Measurements from ENCODE around the gene TTLL3. TPM values are rescaled to one million over a fixed set of nuclear protein-coding genes. Genes with fewer than 3 reads are reported as not detected.
A peak's percentile ranks its signal among the peaks of the same experiment; 100 is the strongest.

Gene TTLL3
- total and polyA plus RNA-seq, 2 of the 13 experiments (the other 11 are each of a cell fraction or from before 2014, with no cell fraction given): 9.5 to 51.2 TPM

- TF ChIP-seq HIC2 (CRISPR knock-in tag; IDR thresholded peaks at IDR 0.05; ENCODE audit: low read depth) (no peak), KAT7 (CRISPR knock-in tag; IDR thresholded peaks at IDR 0.05; ENCODE audit: borderline replicate concordance) (no peak), SNAPC2 (CRISPR knock-in tag; IDR thresholded peaks at IDR 0.05) (0 out of 2 replicates have a peak, but pooled peaks have one; percentile 28), ZNF225 (CRISPR knock-in tag; IDR thresholded peaks at IDR 0.05) (no peak), KLF16 (CRISPR knock-in tag; IDR thresholded peaks at IDR 0.05) (no peak), NBN (conservative IDR thresholded peaks at IDR 0.05) (no peak), ATAD3A (CRISPR knock-in tag; IDR thresholded peaks at IDR 0.05) (no peak), NONO (IDR thresholded peaks at IDR 0.05) (no peak), NONO (CRISPR knock-in tag; conservative IDR thresholded peaks at IDR 0.05) (no peak), KLF13 (CRISPR knock-in tag; IDR thresholded peaks at IDR 0.05) (no peak), HMGA1 (CRISPR knock-in tag; conservative IDR thresholded peaks at IDR 0.05) (no peak), DR1 (CRISPR knock-in tag; IDR thresholded peaks at IDR 0.05) (peak; percentile 46; the same call in 1 of the 2 replicates), FOXJ3 (CRISPR knock-in tag; IDR thresholded peaks at IDR 0.05; ENCODE audit: borderline replicate concordance) (no peak), ZNF451 (CRISPR knock-in tag; IDR thresholded peaks at IDR 0.05) (no peak), NFIC (IDR thresholded peaks at IDR 0.05; ENCODE audit: low read length) (no peak; the same call in 1 of the 2 replicates), ZSCAN25 (CRISPR knock-in tag; IDR thresholded peaks at IDR 0.05) (no peak), ZNF614 (CRISPR knock-in tag; IDR thresholded peaks at IDR 0.05; ENCODE audit: borderline replicate concordance) (no peak), PCBP1 (IDR thresholded peaks at IDR 0.05; ENCODE audit: borderline replicate concordance, low read depth, low read length) (no peak), TCF7L2 (IDR thresholded peaks at IDR 0.05; ENCODE audit: low read depth, low read length) (no peak), AHR (CRISPR knock-in tag; IDR thresholded peaks at IDR 0.05) (no peak), TAF1 (CRISPR knock-in tag; IDR thresholded peaks at IDR 0.05) (peak; percentile 41; the same call in 1 of the 2 replicates), THAP8 (CRISPR knock-in tag; IDR thresholded peaks at IDR 0.05; ENCODE audit: borderline replicate concordance) (no peak)
- TF ChIP-seq, protein P1, sequence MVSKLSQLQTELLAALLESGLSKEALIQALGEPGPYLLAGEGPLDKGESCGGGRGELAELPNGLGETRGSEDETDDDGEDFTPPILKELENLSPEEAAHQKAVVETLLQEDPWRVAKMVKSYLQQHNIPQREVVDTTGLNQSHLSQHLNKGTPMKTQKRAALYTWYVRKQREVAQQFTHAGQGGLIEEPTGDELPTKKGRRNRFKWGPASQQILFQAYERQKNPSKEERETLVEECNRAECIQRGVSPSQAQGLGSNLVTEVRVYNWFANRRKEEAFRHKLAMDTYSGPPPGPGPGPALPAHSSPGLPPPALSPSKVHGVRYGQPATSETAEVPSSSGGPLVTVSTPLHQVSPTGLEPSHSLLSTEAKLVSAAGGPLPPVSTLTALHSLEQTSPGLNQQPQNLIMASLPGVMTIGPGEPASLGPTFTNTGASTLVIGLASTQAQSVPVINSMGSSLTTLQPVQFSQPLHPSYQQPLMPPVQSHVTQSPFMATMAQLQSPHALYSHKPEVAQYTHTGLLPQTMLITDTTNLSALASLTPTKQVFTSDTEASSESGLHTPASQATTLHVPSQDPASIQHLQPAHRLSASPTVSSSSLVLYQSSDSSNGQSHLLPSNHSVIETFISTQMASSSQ (IDR thresholded peaks at IDR 0.05; ENCODE audit: low read depth): no peak
- TF ChIP-seq, protein P1 (CRISPR knock-in tag; IDR thresholded peaks at IDR 0.05; ENCODE audit: borderline replicate concordance): no peak
- TF ChIP-seq, protein P2, sequence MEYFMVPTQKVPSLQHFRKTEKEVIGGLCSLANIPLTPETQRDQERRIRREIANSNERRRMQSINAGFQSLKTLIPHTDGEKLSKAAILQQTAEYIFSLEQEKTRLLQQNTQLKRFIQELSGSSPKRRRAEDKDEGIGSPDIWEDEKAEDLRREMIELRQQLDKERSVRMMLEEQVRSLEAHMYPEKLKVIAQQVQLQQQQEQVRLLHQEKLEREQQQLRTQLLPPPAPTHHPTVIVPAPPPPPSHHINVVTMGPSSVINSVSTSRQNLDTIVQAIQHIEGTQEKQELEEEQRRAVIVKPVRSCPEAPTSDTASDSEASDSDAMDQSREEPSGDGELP (IDR thresholded peaks at IDR 0.05; ENCODE audit: borderline replicate concordance, low read depth): peak; percentile 25
Measured at GRCh38 chr3:9864200-9864927, 54.3 kb downstream of the TTLL3 start (continued).

All from HepG2 (cell line).